ENCODE data around the gene GTPBP1.

Gene GTPBP1

DNA sequence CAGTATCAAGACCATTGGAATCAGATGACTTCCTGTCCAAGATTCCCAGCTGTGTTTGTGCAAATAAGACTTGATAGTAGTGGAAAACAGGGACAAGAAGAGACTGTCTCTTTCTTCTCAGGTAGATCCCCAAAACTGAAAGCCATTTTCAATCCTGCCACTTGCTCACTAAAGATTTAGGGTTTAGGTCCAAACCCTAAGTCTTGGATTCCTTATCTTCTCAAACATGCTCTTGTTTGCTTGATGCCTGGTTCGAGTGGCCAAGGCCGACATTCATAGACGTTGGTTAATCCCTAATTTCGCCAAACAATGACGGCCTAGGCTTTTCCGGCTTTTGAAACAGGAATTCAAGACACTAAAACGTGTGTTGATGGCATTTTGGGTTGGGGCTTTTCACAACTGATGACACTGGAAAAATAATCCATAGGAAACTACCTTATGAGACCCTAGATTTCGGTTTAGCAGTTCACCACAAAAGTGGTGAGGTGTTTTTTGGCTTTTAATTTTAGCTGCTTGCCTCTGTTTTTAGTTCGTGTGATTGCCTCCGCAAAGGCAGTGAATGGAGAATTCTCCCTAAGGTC, 1.0 kb upstream of the GTPBP1 start:
- DNase-seq (ENCODE audit: low spot score): no peak

DNA sequence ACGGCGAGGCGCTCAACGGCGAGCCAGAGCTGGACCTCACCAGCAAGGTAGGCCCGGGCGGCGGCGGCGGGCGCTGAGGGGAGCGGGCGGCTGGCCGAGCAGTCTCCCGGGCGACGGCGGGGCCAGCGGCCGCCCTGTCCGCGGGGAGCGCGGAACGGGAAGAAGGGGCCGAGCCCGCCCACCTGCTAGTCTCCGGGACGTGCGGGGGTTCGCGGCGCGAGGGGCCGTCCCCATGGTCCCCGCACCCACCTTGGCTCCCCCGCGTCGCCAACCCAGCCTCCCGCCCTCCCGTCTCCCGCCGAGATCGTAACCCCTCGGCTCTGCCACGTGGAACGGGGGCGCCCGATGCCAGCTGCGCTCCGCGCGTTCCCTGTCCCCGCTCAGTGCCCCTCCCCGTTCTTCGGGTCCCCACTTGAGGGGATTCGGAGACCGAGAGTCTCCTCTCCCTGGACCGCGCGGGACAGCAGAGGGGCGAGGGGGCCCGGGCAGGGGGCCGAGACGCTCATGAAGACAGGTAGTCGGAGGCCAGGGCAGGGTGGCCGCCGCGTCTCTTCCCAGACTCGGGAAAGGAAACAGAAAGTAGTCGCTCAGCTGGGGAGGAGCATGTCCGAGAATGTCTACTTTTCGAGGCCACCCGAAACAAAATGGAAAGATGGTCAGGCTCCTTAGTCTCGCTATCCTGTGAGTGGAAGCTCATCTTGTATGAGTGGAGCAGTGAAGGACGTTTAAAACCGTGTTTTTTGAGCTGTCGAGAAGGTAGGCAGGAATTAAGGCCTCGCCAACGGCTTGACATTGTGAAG, 557 bp downstream of the GTPBP1 start:
- DNase-seq (ENCODE audit: low spot score): peak; percentile 28

DNA sequence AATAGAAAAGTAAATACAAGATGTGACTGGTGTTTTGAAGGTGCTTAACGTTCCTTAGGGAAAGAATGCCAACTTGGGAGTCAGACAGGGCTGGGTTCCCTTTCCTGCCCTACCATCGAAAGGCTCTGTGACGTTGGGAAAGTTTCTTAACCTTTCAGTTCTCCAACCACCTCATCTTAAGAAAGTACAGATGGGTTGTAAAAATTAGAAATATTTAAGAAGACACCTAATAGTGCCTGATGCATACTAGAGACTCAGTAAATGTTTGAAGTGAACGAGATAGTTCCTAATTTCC, 1.1 kb downstream of the GTPBP1 start:
- DNase-seq (ENCODE audit: low spot score): peak; percentile 41

DNA sequence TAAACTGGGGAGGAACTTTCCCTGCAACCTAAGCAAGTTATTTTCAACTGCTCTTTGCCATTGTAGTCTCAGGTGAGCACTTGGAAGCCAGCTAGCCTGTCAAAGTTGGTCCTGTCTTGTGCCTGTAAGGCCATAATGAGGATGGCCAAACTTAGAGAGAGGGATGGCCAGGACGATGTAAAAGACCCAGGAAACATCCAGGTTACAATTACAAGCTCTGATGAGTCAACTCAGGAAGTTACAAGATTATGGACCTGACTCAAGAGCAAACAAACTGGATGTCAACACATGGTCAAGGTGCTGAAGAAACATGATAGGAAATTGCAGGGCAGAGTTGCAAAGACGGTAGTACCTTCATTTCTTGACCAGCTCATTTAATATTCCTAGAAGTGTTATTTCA, 1.6 kb downstream of the GTPBP1 start:
- DNase-seq (ENCODE audit: low spot score): peak; percentile 90

DNA sequence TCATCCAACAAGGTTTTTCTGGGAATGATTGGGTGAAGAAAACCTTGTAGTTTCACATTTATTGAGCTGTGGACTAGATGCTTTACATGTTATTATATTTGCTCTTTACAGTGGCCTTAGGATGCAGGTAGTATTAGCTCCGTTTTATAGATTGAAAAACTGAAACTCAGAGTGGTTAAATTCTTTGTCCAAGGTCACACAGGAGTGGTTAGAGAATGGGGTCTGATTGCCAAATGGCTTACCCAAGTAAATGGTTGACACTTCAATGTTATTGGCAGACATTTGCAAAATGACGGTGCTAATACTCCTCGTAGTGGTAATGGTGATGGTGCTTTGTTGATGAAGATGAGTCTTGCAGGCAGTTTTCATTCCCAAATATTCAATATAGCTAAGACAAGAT, 2.2 kb downstream of the GTPBP1 start:
- DNase-seq (ENCODE audit: low spot score): no peak

DNA sequence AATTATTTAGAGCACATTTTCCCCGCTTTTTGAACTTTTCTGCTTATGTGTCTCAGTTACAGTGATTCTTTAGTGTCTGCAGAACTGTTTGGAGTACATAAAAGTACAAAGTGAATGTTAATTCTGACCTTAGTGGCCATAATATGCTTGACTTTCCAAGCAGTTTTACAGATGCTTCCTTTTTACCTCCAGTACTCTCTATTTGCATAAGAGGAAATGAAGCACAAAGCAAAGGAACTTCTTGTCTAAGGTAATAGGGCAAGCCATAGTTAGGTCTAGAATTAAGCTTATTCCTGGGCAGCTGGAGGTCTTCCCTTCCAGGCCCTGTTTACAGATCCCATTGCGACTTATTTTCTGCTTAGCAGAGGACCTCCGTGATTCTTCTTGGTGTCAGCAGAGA, 3.6 kb downstream of the GTPBP1 start:
- no peak for DNase-seq (ENCODE audit: low spot score)

DNA sequence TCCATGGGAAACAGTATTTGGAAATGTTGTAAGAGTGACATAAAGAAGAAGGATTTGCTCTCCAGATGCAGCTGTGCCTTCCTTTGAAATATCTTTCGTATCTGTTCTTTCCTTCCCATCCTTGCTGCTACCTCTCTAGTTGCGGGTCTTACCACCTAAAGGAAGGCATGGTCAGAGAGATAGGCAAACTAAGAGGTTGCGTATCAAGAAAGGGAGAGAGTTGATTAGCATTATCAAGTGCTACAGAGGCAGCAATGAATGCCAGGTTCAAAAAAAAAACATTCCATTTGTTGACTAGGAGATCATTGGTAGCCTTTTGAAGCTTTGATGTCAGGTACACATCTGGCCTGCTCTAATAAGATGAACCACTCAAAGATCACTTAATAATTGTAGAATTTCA, 4.6 kb downstream of the GTPBP1 start:
- DNase-seq (ENCODE audit: low spot score): no peak

DNA sequence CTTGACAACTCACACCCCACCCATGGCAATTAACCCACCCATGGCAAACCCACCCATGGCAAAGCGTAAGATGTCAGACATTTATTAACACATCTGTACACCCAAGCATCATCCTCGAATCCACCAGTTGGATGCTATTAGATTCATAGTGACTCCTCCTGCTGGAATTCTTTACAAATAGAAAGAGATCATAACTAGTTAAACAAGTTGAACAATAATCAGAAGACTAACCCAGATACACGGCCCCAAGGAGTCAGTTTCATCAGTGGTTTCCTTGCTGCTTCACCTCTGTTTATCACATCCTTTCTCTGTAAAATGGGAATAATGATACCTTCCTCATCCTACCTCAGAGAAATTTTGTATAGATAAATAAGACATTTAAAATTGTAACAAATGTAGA, 5.1 kb downstream of the GTPBP1 start:
- no peak for DNase-seq (ENCODE audit: low spot score)

DNA sequence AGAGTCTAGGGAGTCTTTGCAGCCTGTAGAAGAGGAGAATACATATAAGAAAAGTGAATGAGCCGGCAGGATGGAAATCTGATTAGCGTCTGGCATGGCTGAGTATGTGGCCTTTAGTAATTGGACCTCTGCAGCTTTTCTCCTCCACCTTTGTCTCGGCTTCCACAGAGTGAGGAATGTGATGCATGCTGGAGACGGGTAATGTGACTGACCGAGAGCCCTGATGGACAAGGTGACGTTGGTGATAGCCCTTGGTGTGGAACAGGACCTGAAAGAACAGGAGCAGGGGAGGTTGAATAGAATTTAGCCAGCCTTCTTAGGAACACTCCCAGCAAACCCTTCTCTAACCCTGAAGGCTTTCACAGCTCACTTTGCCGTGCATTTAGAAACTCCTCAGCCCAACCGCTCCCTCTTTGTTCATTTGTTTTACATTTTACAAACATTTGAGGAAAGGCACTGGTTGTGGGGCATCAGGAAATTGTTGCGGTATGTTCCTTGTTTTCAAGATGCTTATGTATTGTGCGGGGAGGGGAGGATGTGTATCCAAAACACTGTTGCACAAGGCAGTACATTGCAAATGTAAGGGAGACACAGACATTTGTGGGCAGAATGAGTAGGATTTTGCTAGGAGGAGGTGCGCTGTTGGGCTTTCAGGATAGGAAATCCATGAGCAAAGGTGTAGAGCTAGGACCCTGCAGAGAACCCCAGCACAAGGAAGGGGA, 6.9 kb downstream of the GTPBP1 start:
- no peak for DNase-seq (ENCODE audit: low spot score)

DNA sequence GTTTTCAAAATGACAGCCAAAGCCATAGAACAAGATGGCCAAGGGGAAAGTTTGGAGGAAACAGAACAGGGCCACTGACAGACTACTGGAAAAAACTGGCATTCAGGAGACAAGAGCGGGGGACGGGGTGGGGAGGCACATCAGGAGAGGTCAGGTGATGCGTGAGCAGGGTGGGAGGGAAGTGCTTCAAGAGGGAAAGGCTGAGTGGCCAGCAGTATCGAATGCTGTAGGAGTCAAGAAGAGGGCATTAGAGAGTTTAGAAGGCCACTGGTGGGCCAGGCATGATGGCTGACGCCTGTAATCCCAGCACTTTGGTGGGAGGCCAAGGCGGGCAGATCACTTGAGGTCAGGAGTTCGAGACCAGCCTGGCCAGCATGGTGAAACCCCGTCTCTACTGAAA, 8.2 kb downstream of the GTPBP1 start:
- DNase-seq (ENCODE audit: low spot score): no peak

DNA sequence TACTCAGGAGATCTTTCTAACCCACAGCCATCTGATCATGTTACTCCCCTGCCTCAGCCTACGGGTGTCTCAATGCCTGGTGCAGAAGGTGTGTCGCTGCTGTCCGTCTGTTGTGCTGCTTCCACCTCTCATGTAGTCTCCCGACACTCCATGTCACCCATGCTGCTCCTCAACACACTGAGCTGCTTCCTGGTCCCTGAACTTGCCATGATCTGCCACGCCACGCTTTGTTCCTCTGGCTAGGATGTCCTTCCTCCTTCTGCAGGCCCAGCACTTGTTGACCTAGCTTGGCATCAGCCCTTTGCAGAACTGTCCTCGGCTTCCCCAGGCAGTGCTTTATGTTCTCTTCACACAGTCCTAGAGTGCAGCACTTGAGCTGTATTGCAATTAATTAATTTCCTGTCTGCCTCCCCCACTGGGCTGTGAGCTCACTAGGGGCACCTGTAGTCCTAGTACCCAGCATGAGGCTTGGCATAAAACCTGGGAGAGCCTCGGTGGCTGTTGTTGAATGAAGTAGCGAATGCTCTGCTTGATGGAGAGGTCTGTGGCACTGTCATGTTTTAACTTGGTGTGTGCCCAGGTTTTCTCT, 9.5 kb downstream of the GTPBP1 start:
- no peak for DNase-seq (ENCODE audit: low spot score)

DNA sequence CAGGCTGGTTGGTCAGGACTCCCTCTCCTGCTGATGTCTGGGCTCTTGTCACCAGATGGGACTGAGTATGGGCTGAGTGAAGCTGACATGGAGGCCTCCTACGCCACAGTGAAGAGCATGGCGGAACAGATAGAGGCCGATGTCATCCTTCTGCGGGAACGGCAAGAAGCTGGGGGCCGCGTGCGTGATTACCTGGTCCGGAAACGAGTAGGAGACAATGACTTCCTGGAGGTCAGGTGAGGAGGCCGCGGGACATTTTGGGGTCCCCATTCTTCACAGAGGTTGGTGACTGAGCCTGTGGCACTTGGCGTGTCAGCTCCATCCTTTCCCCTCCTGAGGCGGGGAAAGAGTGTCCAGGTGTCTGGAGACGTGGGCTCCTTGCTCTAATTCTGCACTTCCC, 10.1 kb downstream of the GTPBP1 start:
- no peak for DNase-seq (ENCODE audit: low spot score)

DNA sequence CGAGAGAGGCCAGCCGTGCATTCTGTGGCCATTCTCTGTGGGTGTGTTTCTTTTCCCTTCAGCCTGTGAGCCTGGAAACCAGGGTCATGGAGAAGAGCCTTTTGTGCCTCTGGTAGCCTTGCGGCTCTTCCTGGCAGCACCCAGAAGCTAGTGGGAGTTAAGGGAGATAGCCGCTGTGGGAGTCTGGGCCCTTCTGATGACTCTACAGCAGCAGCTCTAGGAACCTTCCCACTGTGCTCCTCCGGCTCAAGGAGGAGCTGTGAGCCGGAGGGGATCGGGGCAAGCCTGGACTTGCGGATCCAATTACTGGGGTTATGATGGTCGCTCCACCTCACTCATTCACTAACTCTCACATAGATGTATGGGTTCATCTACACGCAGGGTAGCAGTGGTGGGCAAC, 10.5 kb downstream of the GTPBP1 start:
- DNase-seq (ENCODE audit: low spot score): no peak

DNA sequence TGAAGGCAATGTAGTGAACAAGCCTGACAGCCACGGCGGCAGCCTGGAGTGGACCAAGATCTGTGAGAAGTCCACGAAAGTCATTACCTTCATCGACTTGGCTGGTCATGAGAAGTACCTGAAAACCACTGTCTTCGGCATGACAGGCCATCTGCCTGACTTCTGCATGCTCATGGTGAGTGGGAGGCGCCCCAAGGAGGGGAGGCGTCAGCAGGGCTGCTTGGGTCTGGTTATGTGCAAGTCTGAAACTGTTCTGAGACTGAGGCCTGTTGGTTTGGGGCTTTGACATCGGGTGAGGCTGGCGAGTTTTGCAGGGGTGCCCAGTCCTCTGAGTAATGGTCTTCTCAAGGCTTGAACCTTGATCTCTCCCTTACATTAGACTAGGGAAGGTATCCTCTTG, 11.1 kb downstream of the GTPBP1 start:
- no peak for DNase-seq (ENCODE audit: low spot score)

DNA sequence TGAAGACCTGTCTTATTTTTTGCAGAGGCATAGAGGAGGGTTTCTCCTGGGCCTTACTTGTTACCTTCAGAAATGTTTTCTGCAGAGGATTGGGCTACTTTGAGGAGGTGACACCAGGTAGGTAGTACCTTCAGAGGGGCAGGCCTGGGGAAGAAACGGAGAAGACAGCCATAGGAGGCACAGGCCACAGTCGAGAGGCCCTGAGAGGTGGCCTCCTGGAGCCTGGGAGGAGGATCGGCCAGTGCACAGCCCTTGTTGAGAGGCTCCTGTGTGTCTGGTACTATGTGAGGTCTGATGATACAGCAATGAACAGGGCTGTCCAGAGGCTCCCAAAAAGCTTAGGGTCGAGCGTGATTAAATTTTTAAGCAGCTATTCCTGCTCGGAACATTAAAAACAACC, 11.5 kb downstream of the GTPBP1 start:
- no peak for DNase-seq (ENCODE audit: low spot score)

DNA sequence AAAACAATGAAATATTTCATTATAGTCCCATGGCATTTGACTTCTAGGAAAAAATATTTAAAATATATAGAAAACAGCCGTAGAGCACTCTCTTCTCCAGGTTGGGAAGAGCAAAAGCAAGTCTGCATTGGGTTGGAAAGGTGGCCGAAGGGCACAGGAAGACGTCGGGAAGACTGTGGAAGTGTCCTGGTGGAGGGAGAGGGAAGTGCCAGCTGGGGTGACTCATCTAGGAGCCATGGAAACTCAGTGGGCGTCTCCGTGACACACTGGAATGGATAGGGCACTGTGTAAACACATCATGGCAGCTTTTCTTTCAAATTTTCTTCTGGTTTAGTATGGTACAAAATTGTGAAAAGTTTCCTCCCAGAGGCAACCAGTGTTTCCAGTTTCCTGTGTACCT, 12.7 kb downstream of the GTPBP1 start:
- DNase-seq (ENCODE audit: low spot score): peak; percentile 91

DNA sequence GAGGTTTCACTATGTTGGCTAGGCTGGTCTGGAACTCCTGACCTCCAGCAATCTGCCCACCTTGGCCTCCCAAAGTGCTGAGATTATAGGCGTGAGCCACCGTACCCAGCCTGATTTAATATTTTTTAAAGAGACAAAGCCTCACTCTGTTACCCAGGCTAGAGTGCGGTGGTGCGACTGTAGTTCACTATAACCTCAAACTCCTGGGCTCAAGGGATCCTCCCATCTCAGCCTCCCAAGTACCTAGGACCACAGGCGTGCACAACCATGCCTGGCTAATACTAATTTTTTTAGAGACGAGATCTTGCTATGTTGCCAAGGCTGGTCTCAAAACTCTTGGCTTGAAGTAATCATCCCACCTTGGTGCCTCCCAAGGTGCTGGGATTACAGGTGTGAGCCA, 13.5 kb downstream of the GTPBP1 start:
- DNase-seq (ENCODE audit: low spot score): no peak

DNA sequence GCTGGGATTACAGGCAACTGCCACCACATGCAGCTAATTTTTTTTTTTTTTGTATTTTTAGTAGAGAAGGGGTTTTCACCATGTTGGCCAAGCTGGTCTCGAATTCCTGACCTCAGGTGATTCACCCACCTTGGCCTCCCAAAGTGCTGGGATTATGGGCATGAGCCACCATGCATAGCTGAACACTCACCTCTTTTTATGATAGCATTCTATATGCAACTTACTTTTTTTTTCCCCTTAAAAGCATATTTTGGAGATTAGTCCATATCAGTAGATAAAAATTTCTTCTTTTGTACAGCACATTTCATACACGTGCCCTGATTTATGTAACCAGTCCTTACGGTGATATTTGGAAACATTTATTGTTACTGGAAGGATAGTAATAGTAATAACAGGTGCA, 14.6 kb downstream of the GTPBP1 start:
- DNase-seq (ENCODE audit: low spot score): no peak

DNA sequence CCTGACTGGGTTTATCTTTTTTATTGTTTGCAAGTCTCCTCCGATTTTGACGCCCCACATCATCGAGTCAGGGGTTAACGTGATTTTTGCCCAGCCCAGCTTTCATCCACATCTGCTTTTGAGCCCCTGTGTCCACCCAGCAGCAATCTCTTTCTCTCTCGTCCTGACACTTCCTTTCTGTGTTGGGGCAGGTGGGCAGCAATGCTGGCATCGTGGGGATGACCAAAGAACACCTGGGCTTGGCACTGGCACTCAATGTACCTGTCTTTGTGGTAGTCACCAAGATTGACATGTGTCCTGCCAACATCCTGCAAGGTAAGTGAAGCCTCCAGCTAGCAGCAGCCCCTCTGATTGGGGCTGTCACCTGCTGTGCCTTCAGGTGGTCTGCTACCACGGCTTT, 15.8 kb downstream of the GTPBP1 start:
- no peak for DNase-seq (ENCODE audit: low spot score)

DNA sequence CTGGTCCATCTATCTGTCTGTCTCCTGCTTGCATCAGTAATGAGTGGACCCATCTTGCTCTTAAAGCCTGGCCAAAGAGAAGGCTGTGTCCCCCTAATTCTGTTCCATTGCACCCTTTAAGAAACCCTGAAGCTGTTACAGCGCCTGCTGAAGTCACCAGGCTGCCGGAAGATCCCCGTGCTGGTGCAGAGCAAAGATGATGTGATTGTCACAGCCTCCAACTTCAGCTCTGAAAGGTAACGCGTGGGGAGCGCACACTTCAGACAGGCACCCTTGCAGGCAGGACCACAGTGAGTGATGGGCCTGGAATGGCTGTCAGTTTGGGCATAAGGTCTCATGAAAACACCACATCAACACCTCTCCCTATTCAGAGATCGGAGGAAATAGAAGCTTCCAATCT, 18.4 kb downstream of the GTPBP1 start:
- no peak for DNase-seq (ENCODE audit: low spot score)

DNA sequence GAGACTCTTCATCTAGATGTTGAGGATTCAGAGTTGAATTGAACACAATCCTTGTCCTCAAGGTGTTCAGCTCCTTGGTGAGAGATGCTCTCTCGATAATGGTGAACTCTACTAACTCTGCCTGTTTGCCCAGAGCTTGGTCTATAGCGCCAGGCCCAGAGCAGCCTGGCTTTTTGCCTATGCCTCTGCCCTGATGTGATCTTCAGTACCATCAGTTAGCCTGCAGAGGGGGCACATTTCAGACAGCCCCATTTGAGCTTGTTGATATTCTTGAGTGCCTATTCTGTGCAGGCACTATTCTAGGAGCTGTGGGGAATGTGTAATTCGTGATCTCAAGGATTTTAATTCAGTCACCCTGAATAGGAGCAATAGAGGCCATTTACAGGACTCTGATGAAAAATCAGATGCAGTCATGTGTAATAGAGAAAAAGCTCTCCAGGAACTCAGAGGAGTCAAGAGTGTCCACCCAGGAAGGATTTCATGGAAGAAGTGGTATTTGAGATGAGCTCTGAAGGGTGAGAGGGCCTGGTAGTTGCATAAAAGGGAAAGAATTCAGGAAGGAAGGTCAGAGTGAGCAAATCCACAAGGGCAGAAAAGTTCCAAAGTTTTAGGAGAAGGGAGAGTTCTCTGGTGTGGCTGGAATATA, 19.3 kb downstream of the GTPBP1 start:
- DNase-seq (ENCODE audit: low spot score): peak; percentile 67

DNA sequence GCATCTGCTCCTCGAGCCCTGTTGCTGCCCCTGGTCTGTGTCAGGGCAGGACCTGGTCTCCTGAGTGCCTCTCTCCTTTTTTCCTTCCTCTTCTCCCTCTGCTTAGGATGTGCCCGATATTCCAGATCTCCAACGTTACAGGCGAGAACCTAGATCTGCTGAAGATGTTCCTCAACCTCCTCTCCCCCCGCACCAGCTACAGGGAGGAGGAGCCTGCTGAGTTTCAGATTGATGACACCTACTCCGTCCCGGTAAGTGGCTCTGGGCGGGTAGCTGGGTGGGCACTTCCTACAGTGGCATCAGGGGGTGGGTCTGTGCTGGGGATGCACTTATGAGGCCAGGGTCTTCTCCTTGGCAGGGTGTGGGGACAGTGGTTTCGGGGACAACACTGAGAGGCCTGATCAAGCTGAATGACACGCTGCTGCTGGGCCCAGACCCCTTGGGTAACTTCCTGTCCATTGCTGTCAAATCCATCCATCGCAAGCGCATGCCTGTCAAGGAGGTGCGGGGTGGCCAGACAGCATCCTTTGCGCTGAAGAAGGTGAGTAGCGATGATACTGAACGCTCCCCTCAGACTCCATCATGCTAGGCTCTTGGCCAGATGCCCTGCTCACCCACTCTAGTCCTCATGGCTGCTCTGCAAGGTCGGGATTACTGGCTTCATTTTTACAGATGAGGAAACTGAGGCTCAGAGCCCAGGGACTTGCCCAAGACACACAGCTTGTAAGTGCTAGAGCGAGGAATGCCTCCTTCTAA, 20.3 kb downstream of the GTPBP1 start:
- no peak for DNase-seq (ENCODE audit: low spot score)
